Stimulated activated CD4-positive, alpha-beta T cell treated with anti-CD3 and anti-CD28 coated beads, Interleukin-2, amount 100 ng/mL, for 24 hours (primary cell): Measurements from ENCODE around the gene PRR5.
"Not testable (repeated sequence)": the region's sequence is repeated elsewhere in the genome, so short reads cannot be mapped to it uniquely, and the experiment has no call there.

ENCODE experiments used
- DNase-seq, 2 donors: peaks; one replicate each; pipeline ENCODE4 v3.0.0-alpha.2; 2020

Gene PRR5

GRCh38 chr22:44676066-44676440 lies 26.0 kb upstream of the PRR5 start:
- not testable (repeated sequence) for DNase-seq

GRCh38 chr22:44676441-44677352 lies 25.3 kb upstream of the PRR5 start:
- DNase-seq = no peak

GRCh38 chr22:44677353-44677840 lies 24.6 kb upstream of the PRR5 start:
- DNase-seq = no peak

- no peak for DNase-seq
These were observed 24.0 kb upstream of the PRR5 start for GRCh38 chr22:44677871-44678555.

- DNase-seq = no peak
These were observed 23.3 kb upstream of the PRR5 start for GRCh38 chr22:44678556-44679305.

GRCh38 chr22:44679306-44679647 lies 22.7 kb upstream of the PRR5 start:
- DNase-seq = not testable (repeated sequence)

GRCh38 chr22:44680058-44680457 lies 21.9 kb upstream of the PRR5 start:
- no peak for DNase-seq

- no peak for DNase-seq
These were observed 21.5 kb upstream of the PRR5 start for GRCh38 chr22:44680481-44680894.

GRCh38 chr22:44682556-44683168 lies 19.3 kb upstream of the PRR5 start:
- DNase-seq = no peak

- no peak for DNase-seq
These were observed 18.8 kb upstream of the PRR5 start for GRCh38 chr22:44683237-44683636.

GRCh38 chr22:44683881-44684280 lies 18.1 kb upstream of the PRR5 start:
- DNase-seq = no peak

- peak; percentile 84 to 85 for DNase-seq
These were observed 17.3 kb upstream of the PRR5 start for GRCh38 chr22:44684506-44685383.

- DNase-seq = peak; percentile 82 to 84
These were observed 16.5 kb upstream of the PRR5 start for GRCh38 chr22:44685384-44686056.

- no peak for DNase-seq
These were observed 15.0 kb upstream of the PRR5 start for GRCh38 chr22:44686873-44687600.

GRCh38 chr22:44689173-44689572 lies 12.8 kb upstream of the PRR5 start:
- no peak for DNase-seq

GRCh38 chr22:44689915-44690524 lies 12.0 kb upstream of the PRR5 start:
- no peak for DNase-seq

- no peak for DNase-seq
These were observed 10.0 kb upstream of the PRR5 start for GRCh38 chr22:44691796-44692661.

GRCh38 chr22:44692662-44693007 lies 9.4 kb upstream of the PRR5 start:
- DNase-seq = no peak

- DNase-seq = no peak
These were observed 8.9 kb upstream of the PRR5 start for GRCh38 chr22:44693145-44693544.
